Psoas muscle (tissue), 8 donors: Measurements from ENCODE around the gene KIF21B. TPM values are rescaled to one million over a fixed set of nuclear protein-coding genes. Genes with fewer than 3 reads are reported as not detected.

ENCODE experiments used
- ATAC-seq, 4 donors: fragments of 200-7000 bp; cut with Tn5 transposase; one replicate each; pipeline ENCODE4 v1.9.1; 2020; ENCODE audit warnings: moderate library complexity in 3 of 4, mild to moderate bottlenecking in 2 of 4
- DNase-seq, 2 donors: peaks; one replicate each; pipeline ENCODE4 v3.0.0-alpha.2; 2020
- H3K27ac ChIP-seq: fragments of 200-600 bp; one replicate; pipeline ENCODE4 v1.8.0; 2022
- H3K27me3 ChIP-seq, 3 donors: fragments of 200-600 bp in 1 of 3; one replicate each; pipeline versions ENCODE4 v1.6.1 to v1.8.0; 2013 to 2022; ENCODE audit warnings: low read length in 2 of 3, mild to moderate bottlenecking in 2 of 3, moderate library complexity in 1 of 3; ENCODE audit not compliant: insufficient read depth in 3 of 3
- H3K36me3 ChIP-seq, 2 donors: fragments of 200-600 bp in 1 of 2; one replicate each; pipeline versions ENCODE4 v1.6.1 to v1.8.0; 2013 to 2022; ENCODE audit warnings: low read depth in 1 of 2, mild to moderate bottlenecking in 1 of 2, moderate library complexity in 1 of 2; ENCODE audit not compliant: insufficient read depth in 1 of 2
- H3K4me1 ChIP-seq: fragments of 200-600 bp; one replicate; pipeline ENCODE4 v1.8.0; 2022
- H3K4me3 ChIP-seq: fragments of 200-600 bp; one replicate; pipeline ENCODE4 v1.8.0; 2022; ENCODE audit warnings: mild to moderate bottlenecking
- H3K9me3 ChIP-seq: fragments of 200-600 bp; one replicate; pipeline ENCODE4 v1.8.0; 2022
- WGBS, 3 donors: extraction: QIAGEN DNeasy Blood & Tissue Kit; methylation state at CpG; one replicate each; pipeline versions ENCODE4 v1.1.6 to v1.1.7; 2013; 5-methylcytosine and 5-hydroxymethylcytosine counted together
- intact Hi-C, 2 donors: fragments of 100-400 bp; cut with DNase I; formaldehyde crosslinking; loops; one replicate each; pipeline versions ENCODE4 v1.11.0 to v1.14.2; 2022
- polyA plus RNA-seq, 3 donors: library from polyadenylated mRNA; stranded (reverse); fragments of 200-250 nt; gene quantifications; one replicate each; pipeline ENCODE4 v1.2.3, GENCODE V29; 2013
- total RNA-seq, 4 donors: library from RNA; stranded (reverse); fragmentation: NEBNext Ultra II Directional in 2 of 4; extraction: Animal tissue kit (Norgen Biotek cat#: 25700) in 2 of 4; gene quantifications; one replicate each; pipeline versions ENCODE4 v1.2.1 to v1.2.4, GENCODE V29; 2021 to 2023
- TF ChIP-seq, protein P1 (sequence below): fragments of 200-600 bp; IDR thresholded peaks from one replicate; pipeline ENCODE4 v1.8.0; 2022; ENCODE audit warnings: antibody characterized with exemption
- donor health status: healthy with polysubstance abuse.
- donor health status: DM: no; HTN: no; CAD: no; lungs with moderate emphysema.
- donor health status: Bipolar disorder and iron deficiency.
- donor health status: healthy.
- donor health status: DM: yes; HTN: yes; CAD: no.
- donor health status: DM: no; HTN: no; CAD: no.
- donor health status: DM: no; HTN: no; CAD: no.
- donor health status: DM: yes; HTN: yes; CAD: no.

KIF21B gene
- total and polyA plus RNA-seq, 7 donors, result 0.04 to 0.81 (median 0.20) TPM

DNA sequence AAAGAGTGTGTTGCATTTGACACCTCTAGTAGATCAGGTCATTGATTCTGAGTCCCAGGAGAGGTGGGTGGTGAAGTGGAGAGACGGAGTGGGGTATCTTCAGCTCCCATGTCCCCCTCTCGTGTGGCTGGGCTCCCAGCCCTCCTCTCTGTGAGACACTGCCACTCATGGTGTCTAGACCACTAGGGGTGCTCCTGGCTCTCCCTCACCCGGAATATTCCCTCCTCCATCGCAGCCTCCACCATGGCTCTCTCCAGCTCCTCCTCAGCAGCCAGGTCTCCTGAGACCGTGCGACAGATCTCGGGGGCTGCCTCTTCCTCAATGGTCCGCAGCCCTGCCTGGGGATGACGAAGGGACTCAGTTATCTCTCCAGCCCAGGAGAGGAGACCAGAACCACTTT, 20.6 kb upstream of the KIF21B start:
- intact Hi-C loops, result loop anchor here (5.0 to 10.0 kb wide), 3 partner anchors 149 to 422 kb away; partner anchors contain the start of genes KIF14 (in 2 of the 2) and INAVA (in 1 of the 2)
- no peak overlapping the region for H3K4me3 ChIP-seq

DNA sequence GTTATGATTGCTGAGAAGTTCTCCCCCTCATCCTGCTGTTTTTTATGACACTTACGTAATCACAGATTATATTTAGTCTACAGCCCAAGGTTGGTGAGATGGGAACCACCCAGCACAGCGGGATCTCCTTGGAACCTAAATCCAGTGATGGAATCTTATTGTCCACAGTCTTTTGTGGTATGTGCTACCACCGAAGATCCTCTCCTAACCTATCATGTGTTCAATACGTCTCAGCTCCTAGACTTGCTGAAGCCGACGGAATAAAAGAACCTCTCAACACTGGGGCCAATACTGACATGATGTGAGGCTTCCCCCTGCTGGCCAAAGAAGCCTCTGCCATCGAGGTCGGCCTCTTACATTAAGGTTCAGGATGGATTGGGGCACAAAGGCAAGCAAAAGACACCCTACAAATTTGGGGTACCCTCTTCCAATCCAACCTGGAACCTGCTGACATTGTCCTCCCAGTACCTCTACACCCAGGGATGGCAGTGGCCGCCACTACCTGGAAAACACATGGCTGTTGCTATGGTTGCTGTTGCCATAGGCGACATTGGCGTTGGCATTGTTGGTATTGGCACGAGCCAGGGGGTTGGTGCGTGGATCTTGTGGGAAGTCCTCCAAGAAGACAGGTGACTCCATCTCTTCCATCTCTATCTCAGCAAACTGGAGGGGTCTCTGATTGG, 19.4 kb upstream of the KIF21B start:
- H3K27me3 ChIP-seq, result no peaks in the 10 kb centered on the region
- peak; percentile 61 to 86 (median 70) for ATAC-seq
- TF ChIP-seq, protein P1, sequence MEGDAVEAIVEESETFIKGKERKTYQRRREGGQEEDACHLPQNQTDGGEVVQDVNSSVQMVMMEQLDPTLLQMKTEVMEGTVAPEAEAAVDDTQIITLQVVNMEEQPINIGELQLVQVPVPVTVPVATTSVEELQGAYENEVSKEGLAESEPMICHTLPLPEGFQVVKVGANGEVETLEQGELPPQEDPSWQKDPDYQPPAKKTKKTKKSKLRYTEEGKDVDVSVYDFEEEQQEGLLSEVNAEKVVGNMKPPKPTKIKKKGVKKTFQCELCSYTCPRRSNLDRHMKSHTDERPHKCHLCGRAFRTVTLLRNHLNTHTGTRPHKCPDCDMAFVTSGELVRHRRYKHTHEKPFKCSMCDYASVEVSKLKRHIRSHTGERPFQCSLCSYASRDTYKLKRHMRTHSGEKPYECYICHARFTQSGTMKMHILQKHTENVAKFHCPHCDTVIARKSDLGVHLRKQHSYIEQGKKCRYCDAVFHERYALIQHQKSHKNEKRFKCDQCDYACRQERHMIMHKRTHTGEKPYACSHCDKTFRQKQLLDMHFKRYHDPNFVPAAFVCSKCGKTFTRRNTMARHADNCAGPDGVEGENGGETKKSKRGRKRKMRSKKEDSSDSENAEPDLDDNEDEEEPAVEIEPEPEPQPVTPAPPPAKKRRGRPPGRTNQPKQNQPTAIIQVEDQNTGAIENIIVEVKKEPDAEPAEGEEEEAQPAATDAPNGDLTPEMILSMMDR, result peak; percentile 83
- peak; percentile 53 to 74 for DNase-seq
- no peaks in the 10 kb centered on the region for H3K9me3 ChIP-seq
- no peak overlapping the region for H3K27ac ChIP-seq
- 14 to 25% (median 20%) methylated on average over 13 of the region's 13 CpGs for WGBS, 3 donors
- intact Hi-C loops, result loop anchor here (1.0 to 10.0 kb wide), 5 partner anchors 70 to 421 kb away; partner anchors contain the start of genes KIF14 (in 2 of the 2) and INAVA (in 1 of the 2)
- no peak overlapping the region for H3K4me3 ChIP-seq
- H3K4me1 ChIP-seq, result peaks cover 6% of the 10 kb centered on the region
- peaks cover 0 to 74% of the 10 kb centered on the region in 2 donors for H3K36me3 ChIP-seq

More for the DNA sequence above, 20.6 kb upstream of the KIF21B start:
- no peak for DNase-seq
- Histone ChIP-seq H3K27me3 (no peaks in the 10 kb centered on the region), H3K9me3 (no peaks in the 10 kb centered on the region), H3K36me3 (peaks cover 0 to 86% of the 10 kb centered on the region in 2 donors), H3K27ac (no peak overlapping the region), H3K4me1 (peaks cover 6% of the 10 kb centered on the region)
- no peak for ATAC-seq
- TF ChIP-seq, protein P1, result no peak
- WGBS, 3 donors, result 78 to 83% (median 80%) methylated on average over 9 of the region's 9 CpGs

DNA sequence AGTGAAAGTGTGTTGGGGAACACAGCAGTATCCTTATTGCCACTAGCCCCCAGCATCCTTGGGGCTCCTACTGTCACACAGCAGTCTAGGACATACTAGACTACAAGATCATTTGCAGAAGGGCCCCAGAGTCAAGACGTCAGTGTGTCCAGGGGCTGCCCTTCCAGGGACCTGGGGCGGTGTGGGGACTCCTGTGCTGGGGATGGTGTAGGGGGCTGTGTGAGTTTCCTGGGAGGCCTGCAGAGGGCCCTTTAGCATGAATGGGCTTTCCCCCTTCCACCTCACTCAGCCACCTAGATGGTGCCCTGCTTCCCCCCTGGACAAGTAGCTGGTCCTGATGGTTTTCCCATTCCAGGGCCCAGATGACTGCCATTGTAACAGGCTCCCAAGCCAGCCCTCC, 17.5 kb upstream of the KIF21B start:
- no peaks in the 10 kb centered on the region for H3K9me3 ChIP-seq
- no peak overlapping the region for H3K4me3 ChIP-seq
- WGBS, 3 donors, result 71 to 93% (median 75%) methylated on average over 2 of the region's 2 CpGs
- TF ChIP-seq, protein P1, result no peak
- no peaks in the 10 kb centered on the region for H3K27me3 ChIP-seq
- DNase-seq (no peak), ATAC-seq (no peak)
- H3K36me3 ChIP-seq, result peaks cover 0 to 55% of the 10 kb centered on the region in 2 donors
- intact Hi-C loops, result loop anchor here (5.0 to 10.0 kb wide), 3 partner anchors 146 to 419 kb away; partner anchors contain the start of genes KIF14 (in 2 of the 2) and INAVA (in 1 of the 2)
- H3K27ac ChIP-seq, result no peak overlapping the region
- H3K4me1 ChIP-seq, result peaks cover 12% of the 10 kb centered on the region

DNA sequence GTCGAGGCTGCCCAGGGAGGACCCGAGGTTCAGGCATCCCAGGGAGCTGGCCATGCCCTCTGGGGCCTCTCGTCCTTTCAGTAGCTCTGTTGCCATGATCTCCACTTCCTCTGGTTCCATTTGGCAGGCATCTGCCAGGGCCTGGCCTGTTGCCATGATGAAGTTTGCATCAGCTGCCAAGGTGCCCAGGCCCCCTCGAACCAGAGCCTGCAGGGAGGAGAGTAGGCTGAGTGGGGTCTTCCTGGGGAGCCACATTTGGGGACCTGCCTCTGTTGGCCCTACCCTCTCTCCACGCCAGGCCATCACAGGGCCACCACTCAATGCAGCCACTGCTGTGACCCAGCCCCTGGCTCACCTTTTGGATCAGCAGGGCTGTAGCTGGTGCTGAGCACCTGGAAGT, 16.4 kb upstream of the KIF21B start:
- intact Hi-C loops, result loop anchor here (5.0 to 10.0 kb wide), 3 partner anchors 145 to 418 kb away; partner anchors contain the start of genes KIF14 (in 2 of the 2) and INAVA (in 1 of the 2)
- Histone ChIP-seq H3K9me3 (no peaks in the 10 kb centered on the region), H3K4me3 (no peak overlapping the region), H3K27ac (no peak overlapping the region), H3K4me1 (peaks cover 9% of the 10 kb centered on the region), H3K27me3 (no peaks in the 10 kb centered on the region), H3K36me3 (peaks cover 0 to 44% of the 10 kb centered on the region in 2 donors)
- TF ChIP-seq, protein P1, result no peak
- no peak for DNase-seq
- WGBS, 3 donors, result 45 to 66% (median 47%) methylated on average over 5 of the region's 5 CpGs
- no peak for ATAC-seq
